Thoracic aorta (tissue), 2 donors: ENCODE data around the gene PKDREJ. TPM values are rescaled to one million over a fixed set of nuclear protein-coding genes. Genes with fewer than 3 reads are reported as not detected.

Experiments used
- ATAC-seq: fragments of 150-250 bp; one replicate; pipeline ENCODE4 v1.8.0; 2017; ENCODE audit warnings: low read depth; ENCODE audit not compliant: insufficient number of reproducible peaks, low FRiP score
- DNase-seq: peaks from one replicate; pipeline ENCODE4 v3.0.0-alpha.2; 2020; ENCODE audit warnings: low spot score
- H3K27ac ChIP-seq, 2 donors: fragments of 200-600 bp; sonication (generic); 1 replicate in 1 of 2; 2 replicates in 1 of 2; pipeline ENCODE4 v1.5.1; 2016; ENCODE audit warnings: mild to moderate bottlenecking in 2 of 2, moderate library complexity in 2 of 2
- H3K27me3 ChIP-seq: fragments of 200-600 bp; sonication (generic); replicated peaks from 2 replicates; pipeline ENCODE4 v1.6.0; 2016; ENCODE audit warnings: mild to moderate bottlenecking; ENCODE audit not compliant: insufficient read depth
- H3K36me3 ChIP-seq: fragments of 200-600 bp; sonication (generic); one replicate; pipeline ENCODE4 v1.5.1; 2016
- H3K4me1 ChIP-seq, 2 donors: fragments of 200-600 bp; sonication (generic); 1 replicate in 1 of 2; 2 replicates in 1 of 2; pipeline versions ENCODE4 v1.5.1 to v1.6.0; 2016; ENCODE audit warnings: low read depth in 2 of 2, mild to moderate bottlenecking in 1 of 2; ENCODE audit not compliant: control insufficient read depth in 1 of 2
- H3K4me3 ChIP-seq: fragments of 200-600 bp; sonication (generic); 2 replicates; pipeline ENCODE4 v1.5.1; 2016; ENCODE audit warnings: mild to moderate bottlenecking
- H3K9me3 ChIP-seq: fragments of 200-600 bp; sonication (generic); 2 replicates; pipeline ENCODE4 v1.5.1; 2016
- CTCF ChIP-seq: fragments of 200-600 bp; sonication (generic); IDR thresholded peaks from one replicate; pipeline ENCODE4 v1.5.1; 2019; ENCODE audit warnings: antibody characterized with exemption
- total RNA-seq, 2 donors: library from RNA; depleted of rRNA; stranded (reverse); fragments of >200 nt; gene quantifications; one replicate each; pipeline versions ENCODE4 v1.1.0 to v1.2.3, GENCODE V29; 2016

The PKDREJ gene
- total RNA-seq, 2 donors from 2014 or later: under 0.01 TPM; not detected in 1

GRCh38 chr22:46230262-46230901 is 32.8 kb downstream of the PKDREJ start:
- ATAC-seq (no peak), DNase-seq (no peak)
- H3K4me3 ChIP-seq: no peak overlapping the region
- TF ChIP-seq CTCF: no peak
- no peaks in the 10 kb centered on the region for H3K27me3 ChIP-seq
- no peak overlapping the region for H3K27ac ChIP-seq
- H3K4me1 ChIP-seq: peaks cover 3 to 11% of the 10 kb centered on the region in 2 donors
- no peaks in the 10 kb centered on the region for H3K36me3 ChIP-seq
- no peaks in the 10 kb centered on the region for H3K9me3 ChIP-seq

GRCh38 chr22:46229701-46230100 is 33.4 kb downstream of the PKDREJ start:
- DNase-seq (no peak), ATAC-seq (no peak)
- TF ChIP-seq CTCF: no peak
- H3K27me3 ChIP-seq: no peaks in the 10 kb centered on the region
- H3K4me1 ChIP-seq: peaks cover 3 to 11% of the 10 kb centered on the region in 2 donors
- H3K9me3 ChIP-seq: no peaks in the 10 kb centered on the region
- H3K4me3 ChIP-seq: no peak overlapping the region
- no peaks in the 10 kb centered on the region for H3K36me3 ChIP-seq
- H3K27ac ChIP-seq: no peak overlapping the region

DNA sequence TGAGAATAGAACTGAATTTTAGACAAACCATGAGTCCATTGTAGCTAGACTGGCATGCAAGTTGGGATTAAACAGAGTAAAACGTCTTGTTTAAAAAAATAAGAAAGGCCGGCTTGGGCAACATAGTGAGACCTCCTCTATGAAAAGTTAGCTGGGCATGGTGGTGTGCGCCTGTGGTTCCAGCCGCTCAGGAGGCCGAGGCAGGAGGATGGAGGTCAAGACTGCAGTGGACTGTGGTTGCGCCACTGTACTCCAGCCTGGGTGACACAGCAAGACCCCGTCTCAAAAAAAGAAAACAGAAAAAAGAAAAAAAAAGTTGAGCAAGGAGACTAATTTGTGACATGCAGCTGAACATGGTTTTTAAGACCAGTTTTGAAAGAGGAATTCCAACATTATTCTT is 36.6 kb downstream of the PKDREJ start:
- ATAC-seq: no peak
- Histone ChIP-seq H3K4me3 (no peak overlapping the region), H3K27me3 (no peaks in the 10 kb centered on the region), H3K27ac (no peak overlapping the region), H3K36me3 (no peaks in the 10 kb centered on the region), H3K9me3 (no peaks in the 10 kb centered on the region), H3K4me1 (no peaks in the 10 kb centered on the region)
- DNase-seq: no peak
- TF ChIP-seq CTCF: no peak

DNA sequence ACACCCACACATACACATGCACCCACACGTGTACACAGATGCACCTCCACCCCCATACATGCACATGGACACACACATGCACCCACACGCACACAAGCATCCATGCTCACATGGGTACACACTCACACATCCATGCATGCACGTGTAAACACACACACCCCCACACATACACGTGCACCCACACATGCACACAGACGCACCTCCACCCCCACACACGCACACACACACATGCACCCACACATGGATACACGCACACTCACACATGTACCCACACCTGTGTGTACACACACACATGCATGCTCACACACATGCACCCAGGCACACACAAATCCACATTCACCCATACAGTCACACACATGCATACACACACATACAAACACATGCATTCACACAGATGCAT is 37.5 kb downstream of the PKDREJ start:
- ATAC-seq: no peak
- Histone ChIP-seq H3K9me3 (no peaks in the 10 kb centered on the region), H3K36me3 (peaks cover 8% of the 10 kb centered on the region)

DNA sequence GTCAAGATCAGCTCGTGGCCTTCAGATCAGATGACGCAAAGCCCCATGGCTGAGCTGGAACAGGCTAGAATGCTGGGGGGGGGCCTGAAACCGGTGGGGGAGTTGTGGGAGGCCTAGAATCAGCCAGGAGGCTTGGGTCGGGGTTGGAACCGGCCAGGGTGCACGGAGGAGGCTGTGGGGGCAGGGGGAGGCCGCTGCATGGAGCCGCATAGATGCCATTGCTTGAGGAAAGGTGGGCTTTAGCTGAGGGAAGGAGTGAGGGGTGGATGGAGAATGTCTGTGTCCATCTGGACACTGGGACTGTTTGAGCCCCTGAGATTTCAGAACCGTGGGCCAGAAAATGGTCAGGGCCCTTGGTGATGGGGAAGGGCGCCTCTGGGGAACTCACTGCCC is 38.2 kb downstream of the PKDREJ start:
- TF ChIP-seq CTCF: no peak
- H3K4me3 ChIP-seq: no peak overlapping the region
- H3K27ac ChIP-seq: no peak overlapping the region
- H3K27me3 ChIP-seq: no peaks in the 10 kb centered on the region
- DNase-seq (no peak), ATAC-seq (no peak)
- no peaks in the 10 kb centered on the region for H3K9me3 ChIP-seq
- H3K36me3 ChIP-seq: peaks cover 16% of the 10 kb centered on the region
- H3K4me1 ChIP-seq: no peaks in the 10 kb centered on the region

More for the DNA sequence above, 37.5 kb downstream of the PKDREJ start:
- H3K4me1 ChIP-seq: no peaks in the 10 kb centered on the region
- no peaks in the 10 kb centered on the region for H3K27me3 ChIP-seq
- no peak for TF ChIP-seq CTCF
- H3K27ac ChIP-seq: no peak overlapping the region
- DNase-seq: no peak
- no peak overlapping the region for H3K4me3 ChIP-seq
